IPS-18c (cell line): Measurements from ENCODE around the gene CCSER2.

Source experiments
- H3K4me3 ChIP-seq: 2 replicates; pipeline ENCODE4 v1.7.0; 2013; ENCODE audit warnings: low read depth, mild to moderate bottlenecking, low read length, moderate library complexity; ENCODE audit not compliant: insufficient read depth
- H3K9me3 ChIP-seq: one replicate; pipeline ENCODE4 v1.6.1; 2013; ENCODE audit warnings: mild to moderate bottlenecking, low read length, moderate library complexity; ENCODE audit not compliant: control insufficient read depth, insufficient read depth

CCSER2 gene

GRCh38 chr10:84563355-84563754 is 235.0 kb downstream of the CCSER2 start:
- H3K4me3 ChIP-seq, result no peak overlapping the region
- H3K9me3 ChIP-seq, result no peaks in the 10 kb centered on the region

- Histone ChIP-seq H3K9me3 (no peaks in the 10 kb centered on the region), H3K4me3 (no peak overlapping the region)
Measured at GRCh38 chr10:84563868-84564267, 235.5 kb downstream of the CCSER2 start.

- Histone ChIP-seq H3K4me3 (no peak overlapping the region), H3K9me3 (no peaks in the 10 kb centered on the region)
Measured at GRCh38 chr10:84565881-84566582, 237.6 kb downstream of the CCSER2 start.

GRCh38 chr10:84567133-84567532 is 238.7 kb downstream of the CCSER2 start:
- H3K9me3 ChIP-seq, result no peaks in the 10 kb centered on the region

More at GRCh38 chr10:84567133-84567532, 238.7 kb downstream of the CCSER2 start:
- no peak overlapping the region for H3K4me3 ChIP-seq
